Esophagus (tissue), 2 donors: ENCODE measurements around the gene TMUB2. TPM values are rescaled to one million over a fixed set of nuclear protein-coding genes. Genes with fewer than 3 reads are reported as not detected.
A peak's percentile ranks its signal among the peaks of the same experiment; 100 is the strongest.
"Not testable (repeated sequence)": the region's sequence is repeated elsewhere in the genome, so short reads cannot be mapped to it uniquely, and the experiment has no call there.

ENCODE experiments used
- H3K27ac ChIP-seq, 2 donors: one replicate each; pipeline ENCODE4 v1.5.1; 2013; ENCODE audit warnings: low read depth in 2 of 2, mild to moderate bottlenecking in 2 of 2, inconsistent platforms in 1 of 2, low read length in 1 of 2, moderate library complexity in 1 of 2
- H3K27me3 ChIP-seq, 2 donors: one replicate each; pipeline ENCODE4 v1.6.1; 2013; ENCODE audit warnings: low read length in 2 of 2, control low read depth in 1 of 2, mild to moderate bottlenecking in 1 of 2; ENCODE audit not compliant: insufficient read depth in 2 of 2, control insufficient read depth in 1 of 2
- H3K36me3 ChIP-seq, 2 donors: one replicate each; pipeline ENCODE4 v1.6.1; 2013; ENCODE audit warnings: low read length in 1 of 2; ENCODE audit not compliant: control insufficient read depth in 2 of 2, insufficient read depth in 2 of 2
- H3K4me1 ChIP-seq, 2 donors: one replicate each; pipeline ENCODE4 v1.6.1; 2013; ENCODE audit warnings: low read length in 1 of 2; ENCODE audit not compliant: control insufficient read depth in 2 of 2, insufficient read depth in 2 of 2
- H3K4me3 ChIP-seq, 2 donors: one replicate each; pipeline ENCODE4 v1.5.1; 2013; ENCODE audit warnings: low read length in 2 of 2, mild to moderate bottlenecking in 2 of 2, low read depth in 1 of 2, moderate library complexity in 1 of 2
- H3K9me3 ChIP-seq, 2 donors: one replicate each; pipeline ENCODE4 v1.6.1; 2013; ENCODE audit warnings: mild to moderate bottlenecking in 2 of 2, low read depth in 1 of 2, low read length in 1 of 2, moderate library complexity in 1 of 2; ENCODE audit not compliant: control insufficient read depth in 2 of 2, insufficient read depth in 1 of 2
- WGBS, 2 donors: extraction: QIAGEN DNeasy Blood & Tissue Kit; methylation state at CpG; one replicate each; pipeline ENCODE4 v1.1.7; 2013; 5-methylcytosine and 5-hydroxymethylcytosine counted together
- polyA plus RNA-seq, 2 donors: library from polyadenylated mRNA; stranded (reverse); fragments of 200-250 nt; gene quantifications; one replicate each; pipeline ENCODE4 v1.2.3, GENCODE V29; 2013
- donor health status: healthy with polysubstance abuse.
- donor health status: Bipolar disorder and iron deficiency.

TMUB2 gene
- polyA plus RNA-seq, result 10 to 100 TPM; 25.2 to 37.5 TPM

DNA sequence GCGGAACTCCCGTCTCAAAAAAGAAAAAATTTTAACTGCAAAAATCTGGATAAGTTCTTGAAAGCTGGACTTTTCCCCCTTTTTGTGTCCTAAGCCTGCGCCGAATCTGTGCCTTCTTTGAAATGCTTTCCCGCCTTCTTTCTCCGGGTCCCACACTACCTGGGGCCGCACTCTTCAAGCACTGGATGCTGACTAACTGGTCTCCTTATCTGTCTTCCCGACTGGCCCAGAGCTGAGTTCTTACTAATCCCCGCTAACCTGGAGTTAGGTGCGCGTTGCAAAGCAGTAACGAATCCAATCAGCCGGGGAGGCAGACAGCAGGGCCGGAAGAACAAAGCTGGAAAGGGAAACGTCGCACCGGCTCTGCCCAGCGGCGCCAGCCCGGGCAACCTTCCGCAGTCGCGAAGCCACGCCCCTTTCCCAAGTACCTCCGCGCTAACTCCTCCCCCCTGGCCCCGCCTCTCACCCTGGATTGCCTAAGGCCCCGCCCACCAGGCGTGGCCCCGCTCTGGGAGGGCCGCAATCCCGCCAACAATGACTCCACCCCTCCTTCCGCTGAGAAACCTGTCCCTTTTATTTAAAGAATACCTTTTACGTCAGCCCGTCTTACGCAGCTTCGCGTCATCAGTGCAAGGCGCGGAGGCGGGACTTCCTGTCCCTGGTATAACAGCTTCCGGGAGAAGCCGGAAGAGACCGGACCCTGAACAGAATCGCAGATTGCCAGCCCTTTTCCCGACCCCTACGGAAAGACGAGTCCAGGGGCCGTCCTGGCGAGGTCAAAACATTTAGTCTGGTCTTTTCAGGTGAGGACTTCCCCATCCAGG is at the start of gene TMUB2:
TSS of gene TMUB2 (plus strand) at position 666 of the 824 bp plus-strand sequence. CDS start 737 bp downstream, outside the sequence.
- 0% methylated on average over 50 of the region's 50 CpGs for WGBS, 2 donors

DNA sequence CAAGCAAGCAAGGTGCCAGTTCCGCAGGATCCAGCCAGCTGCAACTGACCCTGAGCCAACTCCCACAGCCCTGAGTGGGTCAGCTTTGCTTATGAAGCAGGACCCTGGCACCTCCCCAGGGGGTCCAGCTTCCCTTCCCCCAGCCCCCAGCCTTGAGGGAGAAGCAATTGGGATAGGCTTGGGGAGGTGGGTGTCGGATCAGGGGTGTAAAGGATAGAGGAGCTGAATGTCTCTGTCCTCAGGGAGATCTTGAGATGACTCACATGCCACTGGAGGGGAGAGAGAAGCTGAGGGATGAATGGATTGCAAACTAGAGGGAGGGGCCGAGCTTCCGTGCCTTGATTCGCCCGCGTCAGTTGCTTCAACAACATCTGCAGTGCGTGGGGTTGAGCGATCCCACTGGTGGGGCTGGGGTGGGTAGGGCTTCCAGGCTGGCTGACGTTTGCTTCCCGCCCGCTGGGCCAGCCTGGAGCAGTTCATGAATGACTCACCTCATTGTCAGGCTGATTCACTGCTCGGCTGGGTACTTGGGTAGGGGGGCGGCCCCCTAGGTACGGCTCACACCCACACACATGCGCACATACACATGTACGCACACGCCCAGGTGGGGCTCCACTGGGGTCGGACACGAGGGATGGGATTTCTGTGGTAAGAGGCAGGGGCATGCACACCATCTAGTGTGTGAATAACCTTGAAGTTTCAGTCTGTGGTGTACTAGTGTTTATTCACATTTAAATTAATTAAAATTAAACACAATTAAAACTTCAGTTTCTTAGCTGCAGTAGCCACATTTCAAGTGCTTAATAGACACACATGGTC is 48.7 kb upstream of the TMUB2 start:
- 4 to 8% methylated on average over 20 of the region's 20 CpGs for WGBS, 2 donors
- peaks cover 4% of the 10 kb centered on the region in 2 donors for H3K4me1 ChIP-seq
- H3K4me3 ChIP-seq, result no peak overlapping the region
- H3K36me3 ChIP-seq, result no peaks in the 10 kb centered on the region
- H3K27me3 ChIP-seq, result no peaks in the 10 kb centered on the region
- peak overlapping the region; percentile 87 to 98 for H3K27ac ChIP-seq
- no peaks in the 10 kb centered on the region for H3K9me3 ChIP-seq

More for the DNA sequence above, at the start of gene TMUB2:
- peaks cover 10 to 20% of the 10 kb centered on the region in 2 donors for H3K36me3 ChIP-seq
- peak within 1 kb of the TSS; percentile 97 to 100 for H3K27ac ChIP-seq
- no peaks in the 10 kb centered on the region for H3K9me3 ChIP-seq
- no peaks in the 10 kb centered on the region for H3K4me1 ChIP-seq
- H3K27me3 ChIP-seq, result no peaks in the 10 kb centered on the region
- H3K4me3 ChIP-seq, result peak within 1 kb of the TSS; percentile 72 to 98

DNA sequence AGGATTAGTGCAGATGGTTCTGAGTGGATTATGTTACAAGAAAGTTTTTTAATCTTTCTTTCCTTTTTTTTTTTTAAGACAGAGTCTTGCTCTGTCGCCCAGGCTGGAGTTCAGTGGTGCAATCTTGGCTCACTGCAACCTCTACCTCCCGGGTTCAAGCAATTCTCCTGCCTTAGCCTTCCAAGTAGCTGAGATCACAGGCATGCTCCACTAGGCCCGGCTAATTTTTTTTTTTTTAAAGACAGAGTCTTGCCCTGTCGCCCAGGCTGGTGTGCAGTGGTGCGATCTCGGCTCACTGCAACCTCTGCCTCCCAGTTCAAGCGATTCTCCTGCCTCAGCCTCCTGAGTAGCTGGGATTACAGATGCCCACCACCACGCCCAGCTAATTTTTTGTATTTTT is 42.9 kb upstream of the TMUB2 start:
- not testable (repeated sequence) for H3K36me3 ChIP-seq, H3K4me1 ChIP-seq, H3K27me3 ChIP-seq, H3K27ac ChIP-seq, H3K4me3 ChIP-seq, H3K9me3 ChIP-seq
- 93 to 95% methylated on average over 8 of the region's 8 CpGs for WGBS, 2 donors

DNA sequence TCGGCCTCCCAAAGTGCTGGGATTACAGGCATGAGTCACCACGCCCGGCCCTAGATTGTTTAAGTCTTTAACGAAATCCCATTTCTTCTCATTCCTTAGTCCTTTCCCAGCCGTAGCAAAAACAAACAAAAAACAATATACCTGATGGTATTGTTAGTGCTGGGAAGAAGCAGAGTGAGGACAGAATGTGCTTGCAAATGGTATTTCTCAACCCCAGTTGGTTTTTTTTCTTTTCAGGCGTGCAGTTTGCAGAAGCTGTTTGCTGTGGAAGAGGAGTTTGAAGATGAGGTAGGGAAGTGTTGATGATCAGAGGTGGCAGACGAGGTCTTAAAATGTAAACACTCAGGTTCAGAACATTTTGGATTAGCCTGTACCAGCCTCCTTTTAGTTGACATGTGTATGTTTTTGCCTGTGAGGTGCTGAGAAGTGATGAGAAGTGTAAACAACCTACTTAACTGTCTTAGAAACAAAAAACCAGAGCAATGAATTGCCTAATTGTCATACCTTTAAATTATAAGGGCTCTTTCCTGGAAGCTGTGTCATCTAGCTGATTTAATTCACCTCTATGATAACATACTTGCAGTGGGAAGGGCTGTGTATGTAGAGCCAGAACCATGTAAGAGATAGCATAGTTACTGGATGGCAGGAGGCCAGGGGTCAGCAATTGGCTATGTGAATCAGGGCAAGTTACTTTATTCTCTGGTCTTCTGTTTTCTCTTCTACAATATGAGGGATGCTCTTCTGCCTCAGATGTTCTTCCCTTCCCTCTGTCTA is 41.6 kb upstream of the TMUB2 start:
- Histone ChIP-seq H3K27me3 (no peaks in the 10 kb centered on the region), H3K4me3 (no peak overlapping the region), H3K36me3 (no peaks in the 10 kb centered on the region), H3K9me3 (no peaks in the 10 kb centered on the region), H3K4me1 (peaks cover 1 to 4% of the 10 kb centered on the region in 2 donors), H3K27ac (peak overlapping the region in 1 of 2 donors; percentile 31)
- 58 to 73% methylated on average over 7 of the region's 7 CpGs for WGBS, 2 donors

- Histone ChIP-seq H3K27ac (no peak overlapping the region), H3K4me1 (peaks cover 1 to 2% of the 10 kb centered on the region in 2 donors)
- 55 to 59% methylated on average over 2 of the region's 2 CpGs for WGBS, 2 donors
Measured at GRCh38 chr17:44146375-44147346, 40.1 kb upstream of the TMUB2 start.

GRCh38 chr17:44147812-44148211 is 39.0 kb upstream of the TMUB2 start:
- H3K4me1 ChIP-seq, result peaks cover 0 to 4% of the 10 kb centered on the region in 2 donors
- WGBS, 2 donors, result 85 to 86% methylated on average over 4 of the region's 4 CpGs
- no peak overlapping the region for H3K4me3 ChIP-seq
- no peaks in the 10 kb centered on the region for H3K27me3 ChIP-seq
- H3K27ac ChIP-seq, result no peak overlapping the region
- no peaks in the 10 kb centered on the region for H3K36me3 ChIP-seq
- no peaks in the 10 kb centered on the region for H3K9me3 ChIP-seq

More at GRCh38 chr17:44146375-44147346, 40.1 kb upstream of the TMUB2 start:
- H3K27me3 ChIP-seq, result no peaks in the 10 kb centered on the region
- no peaks in the 10 kb centered on the region for H3K36me3 ChIP-seq
- no peak overlapping the region for H3K4me3 ChIP-seq
- H3K9me3 ChIP-seq, result no peaks in the 10 kb centered on the region

GRCh38 chr17:44149066-44149465 is 37.7 kb upstream of the TMUB2 start:
- not testable (repeated sequence) for H3K27ac ChIP-seq, H3K4me1 ChIP-seq
- 97 to 98% methylated on average over 3 of the region's 3 CpGs for WGBS, 2 donors

GRCh38 chr17:44149750-44150329 is 36.9 kb upstream of the TMUB2 start:
- 94 to 95% methylated on average over 4 of the region's 4 CpGs for WGBS, 2 donors
- Histone ChIP-seq H3K27me3 (no peaks in the 10 kb centered on the region), H3K27ac (no peak overlapping the region), H3K36me3 (peaks cover 0 to 3% of the 10 kb centered on the region in 2 donors), H3K9me3 (no peaks in the 10 kb centered on the region), H3K4me3 (no peak overlapping the region), H3K4me1 (peaks cover 0 to 5% of the 10 kb centered on the region in 2 donors)

More at GRCh38 chr17:44149066-44149465, 37.7 kb upstream of the TMUB2 start:
- H3K27me3 ChIP-seq, H3K36me3 ChIP-seq, H3K9me3 ChIP-seq, H3K4me3 ChIP-seq: not testable (repeated sequence)
